ENCODE measurements around the gene NLRP6. TPM values are rescaled to one million over a fixed set of nuclear protein-coding genes. Genes with fewer than 3 reads are reported as not detected.
"Not testable (repeated sequence)": the region's sequence is repeated elsewhere in the genome, so short reads cannot be mapped to it uniquely, and the experiment has no call there.

The NLRP6 gene
- total RNA-seq, 3 donors from 2014 or later (not counting 1 experiment from before 2014, with no cell fraction given) = 1.7 to 3.0 (median 2.3) TPM

- peak overlapping the region; percentile 28 for H3K27ac ChIP-seq (ENCODE audit: low read length)
- H3K9me3 ChIP-seq (ENCODE audit: control insufficient read depth, insufficient read depth, low read length) = peaks cover 4% of the 10 kb centered on the region
- intact Hi-C loops (cut with micrococcal nuclease) = no loop called here
- H3K27me3 ChIP-seq (ENCODE audit: control insufficient read depth, insufficient read depth, low read length) = no peaks in the 10 kb centered on the region
- Mint-ChIP-seq H3K9me3 (no peaks in the 10 kb centered on the region), H3K4me1 (peaks cover 77 to 79% of the 10 kb centered on the region in 2 donors), H3K27me3 (ENCODE audit: low read depth in 2 of 2) (no peaks in the 10 kb centered on the region), H3K27ac (peak overlapping the region; percentile 78 to 88), H3K36me3 (no peaks in the 10 kb centered on the region), H3K4me3 (peak overlapping the region; percentile 86)
- DNase-seq (peak in 1 of 2 donors; percentile 33), ATAC-seq (peak in 2 of 3 donors; percentile 13 to 19)
- 47% methylated on average over 19 of the region's 19 CpGs for WGBS (ENCODE audit: insufficient coverage)
- H3K4me1 ChIP-seq (ENCODE audit: control insufficient read depth, insufficient read depth, low read length) = peaks cover 88% of the 10 kb centered on the region
- no peaks in the 10 kb centered on the region for H3K36me3 ChIP-seq (ENCODE audit: control insufficient read depth, insufficient read depth, low read length)
- peak overlapping the region; percentile 28 for H3K4me3 ChIP-seq (ENCODE audit: low read length)
- no peak for TF ChIP-seq CTCF (IDR thresholded peaks at IDR 0.05)
Measured at GRCh38 chr11:331358-332060, 53.3 kb downstream of the NLRP6 start.

- peaks cover 73% of the 10 kb centered on the region in 2 donors for H3K4me1 Mint-ChIP-seq
- Histone ChIP-seq H3K27ac (ENCODE audit: low read length) (peak overlapping the region; percentile 11), H3K4me3 (ENCODE audit: low read length) (no peak overlapping the region), H3K27me3 (ENCODE audit: control insufficient read depth, insufficient read depth, low read length) (no peaks in the 10 kb centered on the region), H3K9me3 (ENCODE audit: control insufficient read depth, insufficient read depth, low read length) (peaks cover 4% of the 10 kb centered on the region), H3K4me1 (ENCODE audit: control insufficient read depth, insufficient read depth, low read length) (peaks cover 77% of the 10 kb centered on the region), H3K36me3 (ENCODE audit: control insufficient read depth, insufficient read depth, low read length) (no peaks in the 10 kb centered on the region)
- intact Hi-C loops (cut with micrococcal nuclease) = no loop called here
- H3K36me3 Mint-ChIP-seq = no peaks in the 10 kb centered on the region
- peak overlapping the region; percentile 78 to 88 for H3K27ac Mint-ChIP-seq
- WGBS (ENCODE audit: insufficient coverage) = 61% methylated on average over 23 of the region's 23 CpGs
- ATAC-seq = peak in 1 of 3 donors; percentile 16
- no peak for DNase-seq
- H3K4me3 Mint-ChIP-seq = peak overlapping the region; percentile 86
- no peaks in the 10 kb centered on the region for H3K27me3 Mint-ChIP-seq (ENCODE audit: low read depth in 2 of 2)
- H3K9me3 Mint-ChIP-seq = no peaks in the 10 kb centered on the region
- TF ChIP-seq CTCF (IDR thresholded peaks at IDR 0.05) = no peak
Measured at GRCh38 chr11:332651-333480, 54.7 kb downstream of the NLRP6 start.

- H3K4me1 Mint-ChIP-seq = peaks cover 73% of the 10 kb centered on the region in 2 donors
- H3K36me3 Mint-ChIP-seq = not testable (repeated sequence)
- 88% methylated on average over 16 of the region's 17 CpGs for WGBS (ENCODE audit: insufficient coverage)
Measured at GRCh38 chr11:333616-334263, 55.5 kb downstream of the NLRP6 start.

More at GRCh38 chr11:333616-334263, 55.5 kb downstream of the NLRP6 start:
- H3K27me3 ChIP-seq (ENCODE audit: control insufficient read depth, insufficient read depth, low read length); DNase-seq; H3K9me3 Mint-ChIP-seq; H3K27ac ChIP-seq (ENCODE audit: low read length); H3K36me3 ChIP-seq (ENCODE audit: control insufficient read depth, insufficient read depth, low read length); H3K4me3 ChIP-seq (ENCODE audit: low read length); H3K4me3 Mint-ChIP-seq; ATAC-seq; H3K9me3 ChIP-seq (ENCODE audit: control insufficient read depth, insufficient read depth, low read length); intact Hi-C loops (cut with micrococcal nuclease); H3K27me3 Mint-ChIP-seq (ENCODE audit: low read depth in 2 of 2): not testable (repeated sequence)
- peak overlapping the region in 1 of 2 donors; percentile 8 for H3K27ac Mint-ChIP-seq
- H3K4me1 ChIP-seq (ENCODE audit: control insufficient read depth, insufficient read depth, low read length) = peaks cover 71% of the 10 kb centered on the region
